ENCODE results near the gene ACIN1. TPM values are rescaled to one million over a fixed set of nuclear protein-coding genes. Genes with fewer than 3 reads are reported as not detected.

Gene ACIN1
- total and polyA plus RNA-seq, 2 experiments from 2014 or later: 76.1 to 172 TPM

DNA sequence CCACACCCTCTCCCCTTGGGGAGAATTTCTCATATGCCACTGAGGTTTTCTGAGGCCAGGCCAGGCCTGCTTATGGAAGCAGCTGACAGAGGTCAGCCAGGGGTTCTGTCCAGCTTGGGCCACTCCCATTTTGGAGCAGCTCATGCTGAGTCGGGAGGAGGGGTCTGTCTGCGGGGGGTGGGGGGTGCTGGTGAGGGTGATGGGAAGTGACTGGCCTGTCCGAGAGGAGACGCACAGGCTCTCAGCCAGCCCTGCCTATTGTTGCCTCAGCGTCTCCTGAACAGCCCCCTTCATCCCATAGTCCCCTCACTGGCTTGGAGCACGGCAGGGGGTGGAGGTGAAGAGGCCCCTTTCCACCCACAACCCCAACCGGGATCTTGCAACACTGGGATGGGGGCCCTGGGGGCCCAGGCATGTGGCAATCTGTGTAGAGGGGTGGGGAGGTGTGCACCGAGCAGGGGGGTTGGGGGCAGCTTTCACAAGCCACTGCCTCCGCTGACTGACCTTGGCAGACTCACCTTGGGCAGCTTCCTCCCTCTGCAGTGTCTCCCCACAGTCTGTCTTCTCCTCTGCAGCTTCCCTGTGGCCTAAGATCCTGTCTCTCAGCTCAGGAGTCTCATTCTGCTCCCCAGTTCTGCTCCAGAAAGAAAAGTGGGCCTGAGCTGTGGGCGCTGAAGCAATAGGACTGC, 18.6 kb upstream of the ACIN1 start (continued):
- no peak for TF ChIP-seq CREB1 (CRISPR knock-in tag; IDR thresholded peaks at IDR 0.05; ENCODE audit: low read depth)
- TF ChIP-seq, protein P1, sequence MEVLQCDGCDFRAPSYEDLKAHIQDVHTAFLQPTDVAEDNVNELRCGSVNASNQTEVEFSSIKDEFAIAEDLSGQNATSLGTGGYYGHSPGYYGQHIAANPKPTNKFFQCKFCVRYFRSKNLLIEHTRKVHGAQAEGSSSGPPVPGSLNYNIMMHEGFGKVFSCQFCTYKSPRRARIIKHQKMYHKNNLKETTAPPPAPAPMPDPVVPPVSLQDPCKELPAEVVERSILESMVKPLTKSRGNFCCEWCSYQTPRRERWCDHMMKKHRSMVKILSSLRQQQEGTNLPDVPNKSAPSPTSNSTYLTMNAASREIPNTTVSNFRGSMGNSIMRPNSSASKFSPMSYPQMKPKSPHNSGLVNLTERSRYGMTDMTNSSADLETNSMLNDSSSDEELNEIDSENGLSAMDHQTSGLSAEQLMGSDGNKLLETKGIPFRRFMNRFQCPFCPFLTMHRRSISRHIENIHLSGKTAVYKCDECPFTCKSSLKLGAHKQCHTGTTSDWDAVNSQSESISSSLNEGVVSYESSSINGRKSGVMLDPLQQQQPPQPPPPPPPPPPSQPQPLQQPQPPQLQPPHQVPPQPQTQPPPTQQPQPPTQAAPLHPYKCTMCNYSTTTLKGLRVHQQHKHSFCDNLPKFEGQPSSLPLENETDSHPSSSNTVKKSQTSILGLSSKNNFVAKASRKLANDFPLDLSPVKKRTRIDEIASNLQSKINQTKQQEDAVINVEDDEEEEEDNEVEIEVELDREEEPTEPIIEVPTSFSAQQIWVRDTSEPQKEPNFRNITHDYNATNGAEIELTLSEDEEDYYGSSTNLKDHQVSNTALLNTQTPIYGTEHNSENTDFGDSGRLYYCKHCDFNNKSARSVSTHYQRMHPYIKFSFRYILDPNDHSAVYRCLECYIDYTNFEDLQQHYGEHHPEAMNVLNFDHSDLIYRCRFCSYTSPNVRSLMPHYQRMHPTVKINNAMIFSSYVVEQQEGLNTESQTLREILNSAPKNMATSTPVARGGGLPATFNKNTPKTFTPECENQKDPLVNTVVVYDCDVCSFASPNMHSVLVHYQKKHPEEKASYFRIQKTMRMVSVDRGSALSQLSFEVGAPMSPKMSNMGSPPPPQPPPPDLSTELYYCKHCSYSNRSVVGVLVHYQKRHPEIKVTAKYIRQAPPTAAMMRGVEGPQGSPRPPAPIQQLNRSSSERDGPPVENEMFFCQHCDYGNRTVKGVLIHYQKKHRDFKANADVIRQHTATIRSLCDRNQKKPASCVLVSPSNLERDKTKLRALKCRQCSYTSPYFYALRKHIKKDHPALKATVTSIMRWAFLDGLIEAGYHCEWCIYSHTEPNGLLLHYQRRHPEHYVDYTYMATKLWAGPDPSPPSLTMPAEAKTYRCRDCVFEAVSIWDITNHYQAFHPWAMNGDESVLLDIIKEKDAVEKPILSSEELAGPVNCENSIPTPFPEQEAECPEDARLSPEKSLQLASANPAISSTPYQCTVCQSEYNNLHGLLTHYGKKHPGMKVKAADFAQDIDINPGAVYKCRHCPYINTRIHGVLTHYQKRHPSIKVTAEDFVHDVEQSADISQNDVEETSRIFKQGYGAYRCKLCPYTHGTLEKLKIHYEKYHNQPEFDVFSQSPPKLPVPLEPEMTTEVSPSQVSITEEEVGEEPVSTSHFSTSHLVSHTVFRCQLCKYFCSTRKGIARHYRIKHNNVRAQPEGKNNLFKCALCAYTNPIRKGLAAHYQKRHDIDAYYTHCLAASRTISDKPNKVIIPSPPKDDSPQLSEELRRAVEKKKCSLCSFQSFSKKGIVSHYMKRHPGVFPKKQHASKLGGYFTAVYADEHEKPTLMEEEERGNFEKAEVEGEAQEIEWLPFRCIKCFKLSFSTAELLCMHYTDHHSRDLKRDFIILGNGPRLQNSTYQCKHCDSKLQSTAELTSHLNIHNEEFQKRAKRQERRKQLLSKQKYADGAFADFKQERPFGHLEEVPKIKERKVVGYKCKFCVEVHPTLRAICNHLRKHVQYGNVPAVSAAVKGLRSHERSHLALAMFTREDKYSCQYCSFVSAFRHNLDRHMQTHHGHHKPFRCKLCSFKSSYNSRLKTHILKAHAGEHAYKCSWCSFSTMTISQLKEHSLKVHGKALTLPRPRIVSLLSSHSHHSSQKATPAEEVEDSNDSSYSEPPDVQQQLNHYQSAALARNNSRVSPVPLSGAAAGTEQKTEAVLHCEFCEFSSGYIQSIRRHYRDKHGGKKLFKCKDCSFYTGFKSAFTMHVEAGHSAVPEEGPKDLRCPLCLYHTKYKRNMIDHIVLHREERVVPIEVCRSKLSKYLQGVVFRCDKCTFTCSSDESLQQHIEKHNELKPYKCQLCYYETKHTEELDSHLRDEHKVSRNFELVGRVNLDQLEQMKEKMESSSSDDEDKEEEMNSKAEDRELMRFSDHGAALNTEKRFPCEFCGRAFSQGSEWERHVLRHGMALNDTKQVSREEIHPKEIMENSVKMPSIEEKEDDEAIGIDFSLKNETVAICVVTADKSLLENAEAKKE (CRISPR knock-in tag; IDR thresholded peaks at IDR 0.05): no peak
- TF ChIP-seq, protein P2, sequence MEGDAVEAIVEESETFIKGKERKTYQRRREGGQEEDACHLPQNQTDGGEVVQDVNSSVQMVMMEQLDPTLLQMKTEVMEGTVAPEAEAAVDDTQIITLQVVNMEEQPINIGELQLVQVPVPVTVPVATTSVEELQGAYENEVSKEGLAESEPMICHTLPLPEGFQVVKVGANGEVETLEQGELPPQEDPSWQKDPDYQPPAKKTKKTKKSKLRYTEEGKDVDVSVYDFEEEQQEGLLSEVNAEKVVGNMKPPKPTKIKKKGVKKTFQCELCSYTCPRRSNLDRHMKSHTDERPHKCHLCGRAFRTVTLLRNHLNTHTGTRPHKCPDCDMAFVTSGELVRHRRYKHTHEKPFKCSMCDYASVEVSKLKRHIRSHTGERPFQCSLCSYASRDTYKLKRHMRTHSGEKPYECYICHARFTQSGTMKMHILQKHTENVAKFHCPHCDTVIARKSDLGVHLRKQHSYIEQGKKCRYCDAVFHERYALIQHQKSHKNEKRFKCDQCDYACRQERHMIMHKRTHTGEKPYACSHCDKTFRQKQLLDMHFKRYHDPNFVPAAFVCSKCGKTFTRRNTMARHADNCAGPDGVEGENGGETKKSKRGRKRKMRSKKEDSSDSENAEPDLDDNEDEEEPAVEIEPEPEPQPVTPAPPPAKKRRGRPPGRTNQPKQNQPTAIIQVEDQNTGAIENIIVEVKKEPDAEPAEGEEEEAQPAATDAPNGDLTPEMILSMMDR (conservative IDR thresholded peaks at IDR 0.05; ENCODE audit: low read depth in 2 of 2): no peak

DNA sequence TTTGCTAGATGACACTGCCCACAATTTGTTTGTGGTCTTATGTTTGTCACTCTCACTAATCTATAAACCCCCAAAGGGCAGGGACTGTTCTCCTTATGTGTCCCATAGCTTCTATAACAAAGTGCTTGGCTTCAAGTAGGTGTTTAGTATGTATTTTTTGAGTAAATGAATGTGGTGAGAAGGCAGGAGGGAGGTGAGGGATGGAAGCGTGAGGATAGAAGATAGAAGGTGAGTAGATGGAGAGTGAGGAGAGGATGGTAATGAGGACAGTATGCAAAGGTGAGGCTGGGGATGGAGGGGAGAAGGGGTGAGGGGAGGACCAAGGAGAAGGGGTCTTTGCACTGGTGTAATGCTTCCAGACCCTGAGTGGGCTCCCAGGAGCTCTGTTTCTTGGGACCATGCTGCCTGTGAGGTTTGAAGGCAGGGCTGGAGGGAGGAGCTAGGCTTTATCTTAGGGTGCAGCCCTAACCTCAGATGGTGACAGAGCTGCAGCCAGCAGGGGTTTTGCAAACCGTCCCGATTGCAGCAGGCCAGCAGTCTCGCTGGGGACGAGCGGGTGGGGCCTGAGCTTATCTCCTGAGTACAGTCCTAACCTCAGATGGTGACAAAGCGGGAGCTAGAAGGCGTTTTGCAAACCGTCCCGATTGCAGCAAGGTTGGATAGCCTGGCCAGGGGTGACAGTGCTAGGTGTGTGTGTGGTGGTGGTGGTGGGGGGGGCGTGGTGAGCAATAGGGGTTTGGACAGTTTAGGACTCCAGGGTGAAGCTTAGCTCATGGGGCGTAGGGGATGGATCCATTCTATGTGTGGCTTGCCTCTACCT, 17.6 kb upstream of the ACIN1 start:
- H3K9me2 ChIP-seq (ENCODE audit: insufficient read depth): no peaks in the 10 kb centered on the region
- no peaks in the 10 kb centered on the region for H4K20me1 ChIP-seq (replicated peaks; ENCODE audit: insufficient read depth)
- H3K4me1 ChIP-seq (ENCODE audit: insufficient read depth): peaks cover 12% of the 10 kb centered on the region; the same call in 1 of the 2 replicates
- ATAC-seq (peak; percentile 41), DNase-seq (ENCODE audit: low spot score) (no peak)
- Mint-ChIP-seq H3K4me1 (peaks cover 19% of the 10 kb centered on the region), H3K36me3 (ENCODE audit: low read depth) (peaks cover 4% of the 10 kb centered on the region; the same call in 1 of the 3 replicates), H3K27me3 (ENCODE audit: insufficient read depth, low read depth, poor library complexity) (peaks cover 4% of the 10 kb centered on the region), H3K4me3 (no peak overlapping the region), H3K27ac (no peak overlapping the region), H3K9me3 (peaks cover 5% of the 10 kb centered on the region; the same call in 2 of the 3 replicates)
- H3K36me3 ChIP-seq (ENCODE audit: insufficient read depth): no peaks in the 10 kb centered on the region
- H3K27ac ChIP-seq (ENCODE audit: low read depth): no peak overlapping the region
- no peaks in the 10 kb centered on the region for H3F3A ChIP-seq (replicated peaks; ENCODE audit: low read depth)
- no peak overlapping the region for H3K4me3 ChIP-seq
- H3K4me2 ChIP-seq: no peak overlapping the region
- H3K27me3 ChIP-seq (ENCODE audit: insufficient read depth): no peaks in the 10 kb centered on the region
- H3K79me2 ChIP-seq (replicated peaks; ENCODE audit: insufficient read depth): no peaks in the 10 kb centered on the region
- peak overlapping the region; percentile 18; the same call in 1 of the 2 replicates for H2AFZ ChIP-seq
- TF ChIP-seq NANOG (IDR thresholded peaks at IDR 0.05; ENCODE audit: borderline replicate concordance): no peak
- TF ChIP-seq, protein P3, sequence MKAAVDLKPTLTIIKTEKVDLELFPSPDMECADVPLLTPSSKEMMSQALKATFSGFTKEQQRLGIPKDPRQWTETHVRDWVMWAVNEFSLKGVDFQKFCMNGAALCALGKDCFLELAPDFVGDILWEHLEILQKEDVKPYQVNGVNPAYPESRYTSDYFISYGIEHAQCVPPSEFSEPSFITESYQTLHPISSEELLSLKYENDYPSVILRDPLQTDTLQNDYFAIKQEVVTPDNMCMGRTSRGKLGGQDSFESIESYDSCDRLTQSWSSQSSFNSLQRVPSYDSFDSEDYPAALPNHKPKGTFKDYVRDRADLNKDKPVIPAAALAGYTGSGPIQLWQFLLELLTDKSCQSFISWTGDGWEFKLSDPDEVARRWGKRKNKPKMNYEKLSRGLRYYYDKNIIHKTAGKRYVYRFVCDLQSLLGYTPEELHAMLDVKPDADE (IDR thresholded peaks at IDR 0.05): no peak
- no peak for TF ChIP-seq STAT1 (IDR thresholded peaks at IDR 0.05; ENCODE audit: unreplicated experiment)
- TF ChIP-seq CREB1 (CRISPR knock-in tag; IDR thresholded peaks at IDR 0.05; ENCODE audit: low read depth): no peak
- TF ChIP-seq ZNF331 (CRISPR knock-in tag; IDR thresholded peaks at IDR 0.05; ENCODE audit: low read depth): no peak
- no peak for TF ChIP-seq EZH2 (IDR thresholded peaks at IDR 0.05; ENCODE audit: low read depth, unreplicated experiment)
- TF ChIP-seq, protein P2 (conservative IDR thresholded peaks at IDR 0.05; ENCODE audit: low read depth in 2 of 2): no peak
- TF ChIP-seq POLR2AphosphoS5 (IDR thresholded peaks at IDR 0.05; ENCODE audit: low read depth): no peak
- no peak for TF ChIP-seq EZH2phosphoT487 (IDR thresholded peaks at IDR 0.05; ENCODE audit: unreplicated experiment)
- no peak for TF ChIP-seq ZNF114 (CRISPR knock-in tag; IDR thresholded peaks at IDR 0.05)

All from GM23338 (cell line).